Osteoblast (primary cell): ENCODE data around the gene OR10K1. TPM values are rescaled to one million over a fixed set of nuclear protein-coding genes. Genes with fewer than 3 reads are reported as not detected.

Source experiments
- DNase-seq: peaks from one replicate; pipeline ENCODE4 v3.0.0; 2011; ENCODE audit warnings: low spot score, mixed read lengths; ENCODE audit not compliant: insufficient read length; ENCODE audit errors: missing footprints
- H2AFZ ChIP-seq: 2 replicates; pipeline ENCODE4 v1.6.0; 2011; ENCODE audit warnings: mild to moderate bottlenecking, low read length
- H3K27ac ChIP-seq: 2 replicates; pipeline ENCODE4 v1.5.1; 2011; ENCODE audit warnings: mild to moderate bottlenecking, low read depth, low read length, moderate library complexity
- H3K27me3 ChIP-seq: 2 replicates; pipeline ENCODE4 v1.6.0; 2012; ENCODE audit warnings: mild to moderate bottlenecking, control low read depth, inconsistent platforms, low read length, moderate library complexity; ENCODE audit not compliant: insufficient read depth
- H3K36me3 ChIP-seq: 2 replicates; pipeline ENCODE4 v1.5.1; 2011; ENCODE audit warnings: mild to moderate bottlenecking, low read length, control low read depth, moderate library complexity; ENCODE audit not compliant: insufficient read depth
- H3K4me1 ChIP-seq: 2 replicates; pipeline ENCODE4 v1.5.1; 2011; ENCODE audit warnings: mild to moderate bottlenecking, low read length, control low read depth, moderate library complexity; ENCODE audit not compliant: insufficient read depth
- H3K4me2 ChIP-seq: 2 replicates; pipeline ENCODE4 v1.6.0; 2011; ENCODE audit warnings: mild to moderate bottlenecking, low read length; ENCODE audit not compliant: insufficient read depth
- H3K4me3 ChIP-seq: fragments of 200-600 bp; sonication (generic); 3 replicates; pipeline ENCODE4 v1.5.1; 2012; ENCODE audit warnings: mild to moderate bottlenecking, low read length, inconsistent platforms; ENCODE audit not compliant: insufficient read depth
- H3K79me2 ChIP-seq: 2 replicates; pipeline ENCODE4 v1.6.0; 2012; ENCODE audit warnings: mild to moderate bottlenecking, low read length, control low read depth, inconsistent platforms; ENCODE audit not compliant: insufficient read depth
- H3K9me3 ChIP-seq: 2 replicates; pipeline ENCODE4 v1.5.1; 2011; ENCODE audit warnings: low read depth, low read length, control low read depth
- H4K20me1 ChIP-seq: 2 replicates; pipeline ENCODE4 v1.6.0; 2012; ENCODE audit warnings: mild to moderate bottlenecking, low read length, control low read depth; ENCODE audit not compliant: insufficient read depth
- total RNA-seq: library from RNA; depleted of rRNA; stranded (reverse); fragments of >200 nt; gene quantifications from 2 replicates; pipeline ENCODE4 v1.2.3, GENCODE V29; 2012
- TF ChIP-seq, protein P1 (sequence below): IDR thresholded peaks from 2 replicates; pipeline ENCODE4 v1.5.1; 2011; ENCODE audit warnings: mild to moderate bottlenecking, low read depth, low read length, moderate library complexity; ENCODE audit errors: extremely low read depth

The OR10K1 gene
- total RNA-seq, 1 donor, result not detected

- H3K27ac ChIP-seq, result no peak overlapping the region
- no peaks in the 10 kb centered on the region for H3K79me2 ChIP-seq
- no peak overlapping the region for H3K4me3 ChIP-seq
- H4K20me1 ChIP-seq, result no peaks in the 10 kb centered on the region
- no peaks in the 10 kb centered on the region for H3K9me3 ChIP-seq
- DNase-seq, result no peak
- H3K4me2 ChIP-seq, result no peak overlapping the region
- H3K36me3 ChIP-seq, result no peaks in the 10 kb centered on the region
- H2AFZ ChIP-seq, result no peak overlapping the region
- TF ChIP-seq, protein P1, sequence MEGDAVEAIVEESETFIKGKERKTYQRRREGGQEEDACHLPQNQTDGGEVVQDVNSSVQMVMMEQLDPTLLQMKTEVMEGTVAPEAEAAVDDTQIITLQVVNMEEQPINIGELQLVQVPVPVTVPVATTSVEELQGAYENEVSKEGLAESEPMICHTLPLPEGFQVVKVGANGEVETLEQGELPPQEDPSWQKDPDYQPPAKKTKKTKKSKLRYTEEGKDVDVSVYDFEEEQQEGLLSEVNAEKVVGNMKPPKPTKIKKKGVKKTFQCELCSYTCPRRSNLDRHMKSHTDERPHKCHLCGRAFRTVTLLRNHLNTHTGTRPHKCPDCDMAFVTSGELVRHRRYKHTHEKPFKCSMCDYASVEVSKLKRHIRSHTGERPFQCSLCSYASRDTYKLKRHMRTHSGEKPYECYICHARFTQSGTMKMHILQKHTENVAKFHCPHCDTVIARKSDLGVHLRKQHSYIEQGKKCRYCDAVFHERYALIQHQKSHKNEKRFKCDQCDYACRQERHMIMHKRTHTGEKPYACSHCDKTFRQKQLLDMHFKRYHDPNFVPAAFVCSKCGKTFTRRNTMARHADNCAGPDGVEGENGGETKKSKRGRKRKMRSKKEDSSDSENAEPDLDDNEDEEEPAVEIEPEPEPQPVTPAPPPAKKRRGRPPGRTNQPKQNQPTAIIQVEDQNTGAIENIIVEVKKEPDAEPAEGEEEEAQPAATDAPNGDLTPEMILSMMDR, result no peak
- no peaks in the 10 kb centered on the region for H3K27me3 ChIP-seq
- H3K4me1 ChIP-seq, result no peaks in the 10 kb centered on the region
Observed at GRCh38 chr1:158509471-158510156, 48.0 kb downstream of the OR10K1 start.

GRCh38 chr1:158516966-158517365 lies 55.3 kb downstream of the OR10K1 start:
- no peak for DNase-seq
- H2AFZ ChIP-seq, result no peak overlapping the region
- no peaks in the 10 kb centered on the region for H3K27me3 ChIP-seq
- H3K9me3 ChIP-seq, result no peaks in the 10 kb centered on the region
- no peak overlapping the region for H3K4me2 ChIP-seq
- H3K4me1 ChIP-seq, result no peaks in the 10 kb centered on the region
- H3K36me3 ChIP-seq, result no peaks in the 10 kb centered on the region
- H3K27ac ChIP-seq, result no peak overlapping the region
- TF ChIP-seq, protein P1, result no peak
- no peaks in the 10 kb centered on the region for H3K79me2 ChIP-seq
- H3K4me3 ChIP-seq, result no peak overlapping the region
- no peaks in the 10 kb centered on the region for H4K20me1 ChIP-seq

Other genes starting within 250 kb of the OR10K1 start
- not detected in 2 replicates for gene CD1A, start 207.4 kb upstream of the OR10K1 start, total RNA-seq
- gene CD1C, start 171.9 kb upstream of the OR10K1 start, total RNA-seq, result not detected in 2 replicates
- gene CD1B, start 130.3 kb upstream of the OR10K1 start, total RNA-seq, result not detected in 2 replicates
- gene CD1E, start 107.9 kb upstream of the OR10K1 start, total RNA-seq, result not detected in 2 replicates
- not detected in 2 replicates for gene OR10T2, start 62.4 kb upstream of the OR10K1 start, total RNA-seq
- not detected in 2 replicates for gene OR10K2, start 35.6 kb upstream of the OR10K1 start, total RNA-seq
- not detected in 2 replicates for gene OR10R2, start 10.4 kb downstream of the OR10K1 start, total RNA-seq
- gene OR6Y1, start 92.6 kb downstream of the OR10K1 start, total RNA-seq, result not detected in 2 replicates
- gene OR6P1, start 108.7 kb downstream of the OR10K1 start, total RNA-seq, result not detected in 2 replicates
- not detected in 2 replicates for gene OR10X1, start 118.1 kb downstream of the OR10K1 start, total RNA-seq
- not detected in 2 replicates for gene OR10Z1, start 143.4 kb downstream of the OR10K1 start, total RNA-seq
- under 0.01 TPM in 2 replicates for gene SPTA1, start 224.9 kb downstream of the OR10K1 start, total RNA-seq
- gene OR6K2, start 238.8 kb downstream of the OR10K1 start, total RNA-seq, result not detected in 2 replicates